HCT116 (cell line): ENCODE results near the gene NKAIN4. TPM values are rescaled to one million over a fixed set of nuclear protein-coding genes. Genes with fewer than 3 reads are reported as not detected.

Experiments used
- ATAC-seq: fragments of 200-7000 bp; cut with Tn5 transposase; 2 replicates; pipeline ENCODE4 v1.9.1; 2020; ENCODE audit warnings: mild to moderate bottlenecking, moderate library complexity
- BruUV-seq: library from RNA; stranded (reverse); fragments of 400-500 nt; replicated peaks from 2 replicates; lab custom pipeline; 2021; lab: Mats Ljungman, UMichigan
- CTCF ChIA-PET: fragments of 300-600 bp; sonication (Branson Sonifier 250); formaldehyde crosslinking; loops from one replicate; lab custom pipeline; 2021; ENCODE audit warnings: antibody characterized with exemption; lab: Charles Lee
- POLR2A ChIA-PET: fragments of 300-600, 350-600 bp; sonication (Branson Sonifier 250); formaldehyde crosslinking; loops from one replicate; lab custom pipeline; 2021; ENCODE audit warnings: antibody characterized with exemption; lab: Charles Lee
- RAD21 ChIA-PET, 2 experiments: fragments of 300-600 bp; sonication (Branson Sonifier 250); formaldehyde crosslinking; loops; one replicate each; lab custom pipeline; 2023; ENCODE audit warnings: low total read pairs in 2 of 2; ENCODE audit not compliant: uncharacterized antibody in 2 of 2, unreplicated experiment in 2 of 2, low non-redundant PET in 1 of 2; lab: Charles Lee
- DNase-seq: peaks from one replicate; pipeline ENCODE4 v3.0.0-alpha.2; 2010; ENCODE audit warnings: low read depth, low spot score
- H2AFZ ChIP-seq: fragments of 200-600 bp; shearing (Covaris generic), sonication (generic); 2 replicates; pipeline ENCODE4 v1.6.1; 2017; ENCODE audit warnings: low read depth, mixed run types, mixed read lengths, antibody characterized with exemption, low read length; ENCODE audit not compliant: poor library complexity, severe bottlenecking
- H3K27ac ChIP-seq: 2 replicates; pipeline ENCODE4 v1.5.1; 2012; ENCODE audit warnings: low read depth, low read length
- H3K27me3 ChIP-seq: fragments of 200-600 bp; sonication (generic); 2 replicates; pipeline ENCODE4 v1.6.1; 2016; ENCODE audit warnings: mixed run types, low read length, mixed read lengths; ENCODE audit not compliant: insufficient read depth
- H3K36me3 ChIP-seq, 2 experiments: fragments of 200-500 bp in 1 of 2; fragments of 200-600 bp in 1 of 2; sonication (Bioruptor generic) in 1 of 2; sonication (generic) in 1 of 2; 2 replicates each; pipeline versions ENCODE4 v1.5.1 to v1.6.1; 2014 to 2016; ENCODE audit warnings: low read length in 2 of 2, inconsistent platforms in 1 of 2, mixed read lengths in 1 of 2, mixed run types in 1 of 2; ENCODE audit not compliant: insufficient read depth in 2 of 2, control insufficient read depth in 1 of 2
- H3K4me1 ChIP-seq, 2 experiments: fragments of 200-600 bp in 1 of 2; sonication (generic) in 1 of 2; 2 replicates each; pipeline versions ENCODE4 v1.5.1 to v1.6.1; 2012 to 2017; ENCODE audit warnings: low read length in 2 of 2, inconsistent platforms in 1 of 2, mild to moderate bottlenecking in 1 of 2, mixed read lengths in 1 of 2, mixed run types in 1 of 2, moderate library complexity in 1 of 2; ENCODE audit not compliant: insufficient read depth in 2 of 2, control insufficient read depth in 1 of 2
- H3K4me2 ChIP-seq: fragments of 200-600 bp; sonication (generic); 2 replicates; pipeline ENCODE4 v1.6.1; 2017; ENCODE audit warnings: mixed run types, low read length, mixed read lengths
- H3K4me3 ChIP-seq, 2 experiments: fragments of 200-600 bp in 1 of 2; sonication (generic) in 1 of 2; replicated peaks in 1 of 2; 2 replicates each; pipeline ENCODE4 v1.5.1; 2011 to 2016; ENCODE audit warnings: low read length in 2 of 2, control low read depth in 1 of 2, low read depth in 1 of 2, mild to moderate bottlenecking in 1 of 2, mixed read lengths in 1 of 2, mixed run types in 1 of 2
- H3K79me2 ChIP-seq: fragments of 200-600 bp; sonication (generic); 2 replicates; pipeline ENCODE4 v1.6.1; 2017; ENCODE audit warnings: mild to moderate bottlenecking, mixed run types, low read length, moderate library complexity, mixed read lengths; ENCODE audit not compliant: insufficient read depth
- H3K9ac ChIP-seq: fragments of 200-600 bp; sonication (generic); 2 replicates; pipeline ENCODE4 v1.6.1; 2016; ENCODE audit warnings: low read length, mixed read lengths
- H3K9me2 ChIP-seq: fragments of 200-600 bp; sonication (generic), shearing (Covaris generic); 2 replicates; pipeline ENCODE4 v1.6.1; 2017; ENCODE audit warnings: mixed run types, mild to moderate bottlenecking, moderate library complexity; ENCODE audit not compliant: insufficient read depth
- H3K9me3 ChIP-seq, 2 experiments: fragments of 200-500 bp in 1 of 2; fragments of 200-600 bp in 1 of 2; sonication (Bioruptor generic) in 1 of 2; sonication (generic) in 1 of 2; 2 replicates each; pipeline ENCODE4 v1.6.1; 2014 to 2017; ENCODE audit warnings: low read length in 2 of 2, mixed read lengths in 2 of 2, inconsistent platforms in 1 of 2, low read depth in 1 of 2, mild to moderate bottlenecking in 1 of 2, mixed run types in 1 of 2, moderate library complexity in 1 of 2; ENCODE audit not compliant: control insufficient read depth in 1 of 2, insufficient read depth in 1 of 2
- H4K20me1 ChIP-seq: fragments of 200-600 bp; sonication (generic), shearing (Covaris generic); 2 replicates; pipeline ENCODE4 v1.6.1; 2017; ENCODE audit warnings: mixed run types, mild to moderate bottlenecking, moderate library complexity; ENCODE audit not compliant: insufficient read depth
- CBX3 ChIP-seq: IDR thresholded peaks from 2 replicates; pipeline ENCODE4 v1.6.1; 2012; ENCODE audit warnings: low read depth
- FOSL1 ChIP-seq: IDR thresholded peaks from 2 replicates; pipeline ENCODE4 v1.6.1; 2012; ENCODE audit warnings: low read depth
- JUND ChIP-seq: IDR thresholded peaks from 2 replicates; pipeline ENCODE4 v1.6.1; 2012
- RAD21 ChIP-seq: IDR thresholded peaks from 2 replicates; pipeline ENCODE4 v1.6.1; 2012; ENCODE audit warnings: low read depth, mild to moderate bottlenecking
- SIN3A ChIP-seq: IDR thresholded peaks from 2 replicates; pipeline ENCODE4 v1.6.1; 2012; ENCODE audit warnings: low read depth
- ZBTB33 ChIP-seq: IDR thresholded peaks from 2 replicates; pipeline ENCODE4 v1.6.1; 2011; ENCODE audit warnings: mild to moderate bottlenecking, low read length, moderate library complexity; ENCODE audit not compliant: insufficient replicate concordance; ENCODE audit errors: extremely low read depth
- ZFX ChIP-seq: fragments of 450-650 bp; IDR thresholded peaks from 2 replicates; pipeline ENCODE4 v1.6.1; 2017
- intact Hi-C: fragments of 100-400 bp; cut with micrococcal nuclease; formaldehyde crosslinking; loops from 2 replicates; pipeline ENCODE4 v1.10.0; 2022
- total RNA-seq: library from RNA; stranded (reverse); gene quantifications from one replicate; pipeline ENCODE4 v1.2.1, GENCODE V29; 2021; ENCODE audit not compliant: unreplicated experiment

Gene NKAIN4
- total RNA-seq, 1 experiment from 2014 or later: not detected

GRCh38 chr20:63268256-63268655 lies 14.0 kb upstream of the NKAIN4 start:
- Histone ChIP-seq H3K36me3 (no peaks in the 10 kb centered on the region), H3K4me2 (no peak overlapping the region), H3K9me2 (no peaks in the 10 kb centered on the region), H3K9me3 (no peaks in the 10 kb centered on the region), H3K4me1 (peaks cover 0 to 15% of the 10 kb centered on the region in 2 experiments; a peak in 1 of 4 replicates), H3K4me3 (no peak overlapping the region), H3K79me2 (peaks cover 6% of the 10 kb centered on the region), H3K9ac (no peak overlapping the region), H3K27ac (no peak overlapping the region), H3K27me3 (no peaks in the 10 kb centered on the region), H2AFZ (no peak overlapping the region), H4K20me1 (no peaks in the 10 kb centered on the region)
- ChIA-PET POLR2A (no interaction called here), RAD21 (no interaction called here), CTCF (no interaction called here)
- intact Hi-C loops: no loop called here
- ATAC-seq (no peak), DNase-seq (no peak)
- no TSS peak for BruUV-seq
- no peak for TF ChIP-seq ZFX
- no peak for TF ChIP-seq CBX3
- no peak for TF ChIP-seq RAD21
- TF ChIP-seq SIN3A: no peak
- TF ChIP-seq JUND: no peak
- no peak for TF ChIP-seq ZBTB33
- no peak for TF ChIP-seq FOSL1

GRCh38 chr20:63267691-63268090 lies 13.4 kb upstream of the NKAIN4 start:
- Histone ChIP-seq H4K20me1 (no peaks in the 10 kb centered on the region), H3K79me2 (peaks cover under 1% of the 10 kb centered on the region; the same call in 1 of the 2 replicates), H3K9ac (no peak overlapping the region), H3K9me2 (no peaks in the 10 kb centered on the region), H3K4me3 (no peak overlapping the region), H3K4me1 (peaks cover 0 to 15% of the 10 kb centered on the region in 2 experiments; a peak in 1 of 4 replicates)
- ATAC-seq: no peak
- ChIA-PET CTCF (no interaction called here), RAD21 (no interaction called here)
- BruUV-seq: no TSS peak
- intact Hi-C loops: no loop called here
- no peak for TF ChIP-seq JUND
- TF ChIP-seq, all 23 proteins: peak for 0
- Histone ChIP-seq H2AFZ (no peak overlapping the region), H3K27me3 (no peaks in the 10 kb centered on the region), H3K4me2 (no peak overlapping the region), H3K9me3 (no peaks in the 10 kb centered on the region), H3K36me3 (no peaks in the 10 kb centered on the region), H3K27ac (no peak overlapping the region)
- DNase-seq: no peak
- POLR2A ChIA-PET: no interaction called here
